ENCODE measurements around the gene CLNK.

The CLNK gene

DNA sequence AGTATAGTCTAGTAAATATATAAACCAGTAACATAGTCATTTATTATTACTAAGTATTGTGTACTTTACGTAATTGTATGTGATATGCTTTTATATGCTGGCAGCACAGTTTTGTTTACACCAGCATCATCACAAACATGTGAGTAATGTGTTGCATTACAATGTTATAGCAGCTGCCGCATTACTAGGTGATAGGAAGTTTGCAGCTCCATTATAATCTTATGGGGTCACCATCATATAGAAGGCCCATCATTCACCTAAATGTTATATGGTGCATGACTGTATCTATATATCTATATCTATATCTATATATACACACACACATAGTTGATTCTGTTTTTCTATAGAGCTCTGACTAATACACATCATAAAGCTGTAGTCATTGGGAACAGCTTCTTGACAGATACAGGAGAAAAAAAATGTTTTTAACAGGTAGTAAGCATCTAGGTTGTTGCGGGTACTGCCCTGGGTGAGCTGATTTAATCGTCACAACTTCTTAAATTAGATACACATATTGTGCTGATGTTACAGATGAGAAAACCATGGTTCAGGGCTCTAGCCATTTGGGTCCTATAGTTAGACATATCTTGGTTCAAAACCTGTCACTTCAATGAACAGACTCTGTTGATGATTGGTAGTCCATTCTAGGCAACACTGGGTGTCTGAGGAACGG is 77.9 kb downstream of the CLNK start:
- Histone ChIP-seq H3K4me3 (ENCODE audit: low read length in 2 of 2) (no peak overlapping the region), H3K4me1 (ENCODE audit: control insufficient read depth in 2 of 2, insufficient read depth in 2 of 2, low read length in 2 of 2) (no peaks in the 10 kb centered on the region), H3K9ac (ENCODE audit: low read depth in 1 of 2, low read length in 2 of 2) (no peak overlapping the region), H3K27ac (ENCODE audit: low read depth in 2 of 2, low read length in 2 of 2) (no peak overlapping the region), H3K27me3 (ENCODE audit: control insufficient read depth in 2 of 2, insufficient read depth in 2 of 2, low read length in 2 of 2) (no peaks in the 10 kb centered on the region), H3K9me3 (ENCODE audit: control insufficient read depth in 2 of 2, low read length in 2 of 2) (no peaks in the 10 kb centered on the region), H3K36me3 (ENCODE audit: control insufficient read depth in 2 of 2, insufficient read depth in 2 of 2, low read length in 2 of 2) (no peaks in the 10 kb centered on the region)

DNA sequence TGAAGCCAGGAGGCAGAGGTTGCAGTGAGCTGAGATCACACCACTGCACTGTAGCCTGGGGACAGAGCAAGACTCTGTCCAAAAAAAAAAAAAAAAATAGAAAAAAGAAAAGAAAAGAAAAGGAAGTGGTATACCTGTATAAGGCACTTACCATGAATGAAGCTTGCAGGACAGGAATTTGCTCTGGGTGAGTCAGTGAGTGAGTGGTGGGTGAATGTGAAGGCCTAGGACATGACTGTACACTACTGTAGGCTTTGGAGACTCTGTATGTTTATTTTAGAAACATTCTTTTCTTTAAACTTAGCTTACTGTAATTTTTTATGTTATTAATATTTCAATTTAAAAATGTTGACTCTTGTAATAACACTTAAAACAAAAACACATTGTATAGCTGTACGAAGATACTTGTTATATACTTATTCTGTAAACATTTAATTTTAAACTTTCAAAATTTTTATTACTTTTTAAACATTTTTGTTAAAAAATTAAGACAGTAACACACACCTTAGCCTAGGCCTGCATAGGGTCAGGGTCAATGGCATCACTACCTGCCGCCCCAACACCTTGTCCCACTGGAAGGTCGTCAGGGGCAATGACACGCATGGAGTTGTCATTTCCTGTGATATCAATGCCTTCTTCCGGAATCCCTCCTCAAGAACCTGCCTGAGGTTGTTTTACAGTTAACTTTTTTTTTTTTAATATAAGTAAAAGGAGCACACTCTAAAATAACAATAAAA is 78.7 kb downstream of the CLNK start:
- Histone ChIP-seq H3K27me3 (ENCODE audit: control insufficient read depth in 2 of 2, insufficient read depth in 2 of 2, low read length in 2 of 2) (no peaks in the 10 kb centered on the region), H3K9ac (ENCODE audit: low read depth in 1 of 2, low read length in 2 of 2) (no peak overlapping the region), H3K27ac (ENCODE audit: low read depth in 2 of 2, low read length in 2 of 2) (no peak overlapping the region), H3K4me1 (ENCODE audit: control insufficient read depth in 2 of 2, insufficient read depth in 2 of 2, low read length in 2 of 2) (no peaks in the 10 kb centered on the region), H3K9me3 (ENCODE audit: control insufficient read depth in 2 of 2, low read length in 2 of 2) (no peaks in the 10 kb centered on the region), H3K36me3 (ENCODE audit: control insufficient read depth in 2 of 2, insufficient read depth in 2 of 2, low read length in 2 of 2) (no peaks in the 10 kb centered on the region), H3K4me3 (ENCODE audit: low read length in 2 of 2) (no peak overlapping the region)

DNA sequence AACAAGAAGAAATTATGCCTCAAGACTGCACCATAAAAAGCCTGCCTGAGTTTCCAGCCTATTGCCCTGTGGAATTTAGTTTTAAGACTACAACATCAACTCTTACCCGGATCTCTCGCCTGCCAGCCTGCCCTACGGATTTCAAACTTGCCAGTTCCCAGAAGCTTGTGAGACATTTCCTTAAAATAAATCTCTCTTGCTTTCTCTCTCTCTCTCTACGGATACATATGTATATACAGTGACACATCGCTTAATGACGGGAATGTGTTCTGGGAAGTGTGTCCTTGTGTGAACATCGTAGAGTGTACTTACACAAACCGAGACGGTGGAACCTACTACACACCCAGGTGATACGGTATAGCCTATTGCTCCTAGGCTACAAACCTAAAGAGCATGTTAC is 79.5 kb downstream of the CLNK start:
- Histone ChIP-seq H3K4me3 (ENCODE audit: low read length in 2 of 2) (no peak overlapping the region), H3K36me3 (ENCODE audit: control insufficient read depth in 2 of 2, insufficient read depth in 2 of 2, low read length in 2 of 2) (no peaks in the 10 kb centered on the region), H3K27me3 (ENCODE audit: control insufficient read depth in 2 of 2, insufficient read depth in 2 of 2, low read length in 2 of 2) (no peaks in the 10 kb centered on the region), H3K27ac (ENCODE audit: low read depth in 2 of 2, low read length in 2 of 2) (no peak overlapping the region), H3K4me1 (ENCODE audit: control insufficient read depth in 2 of 2, insufficient read depth in 2 of 2, low read length in 2 of 2) (no peaks in the 10 kb centered on the region), H3K9ac (ENCODE audit: low read depth in 1 of 2, low read length in 2 of 2) (no peak overlapping the region), H3K9me3 (ENCODE audit: control insufficient read depth in 2 of 2, low read length in 2 of 2) (no peaks in the 10 kb centered on the region)

GRCh38 chr4:10599574-10599973 is 85.0 kb downstream of the CLNK start:
- Histone ChIP-seq H3K9ac (ENCODE audit: low read depth in 1 of 2, low read length in 2 of 2) (no peak overlapping the region), H3K9me3 (ENCODE audit: control insufficient read depth in 2 of 2, low read length in 2 of 2) (no peaks in the 10 kb centered on the region), H3K27me3 (ENCODE audit: control insufficient read depth in 2 of 2, insufficient read depth in 2 of 2, low read length in 2 of 2) (no peaks in the 10 kb centered on the region), H3K4me1 (ENCODE audit: control insufficient read depth in 2 of 2, insufficient read depth in 2 of 2, low read length in 2 of 2) (no peaks in the 10 kb centered on the region), H3K36me3 (ENCODE audit: control insufficient read depth in 2 of 2, insufficient read depth in 2 of 2, low read length in 2 of 2) (no peaks in the 10 kb centered on the region), H3K27ac (ENCODE audit: low read depth in 2 of 2, low read length in 2 of 2) (no peak overlapping the region), H3K4me3 (ENCODE audit: low read length in 2 of 2) (no peak overlapping the region)

DNA sequence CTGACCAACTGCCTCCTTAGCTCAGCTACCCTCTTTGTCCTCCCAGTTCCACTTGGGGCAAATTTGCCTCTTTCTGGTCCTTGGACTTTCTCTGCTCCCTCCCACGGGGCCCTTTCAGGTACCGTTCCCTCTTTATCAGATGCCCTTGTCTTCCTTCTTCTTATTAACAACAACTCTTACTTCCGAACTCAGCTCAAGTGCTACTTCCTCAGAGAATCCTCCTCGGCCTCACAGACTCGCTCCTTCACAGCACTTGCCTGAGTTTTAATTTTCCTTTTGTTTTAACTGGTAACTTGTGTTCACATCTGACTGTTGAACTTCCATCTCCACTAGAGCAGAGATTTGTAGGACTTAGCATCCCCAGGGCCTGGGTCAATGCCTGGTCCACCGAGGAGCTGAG is 85.7 kb downstream of the CLNK start:
- Histone ChIP-seq H3K9ac (ENCODE audit: low read depth in 1 of 2, low read length in 2 of 2) (no peak overlapping the region), H3K4me1 (ENCODE audit: control insufficient read depth in 2 of 2, insufficient read depth in 2 of 2, low read length in 2 of 2) (no peaks in the 10 kb centered on the region), H3K9me3 (ENCODE audit: control insufficient read depth in 2 of 2, low read length in 2 of 2) (no peaks in the 10 kb centered on the region), H3K27me3 (ENCODE audit: control insufficient read depth in 2 of 2, insufficient read depth in 2 of 2, low read length in 2 of 2) (no peaks in the 10 kb centered on the region), H3K4me3 (ENCODE audit: low read length in 2 of 2) (no peak overlapping the region), H3K27ac (ENCODE audit: low read depth in 2 of 2, low read length in 2 of 2) (no peak overlapping the region), H3K36me3 (ENCODE audit: control insufficient read depth in 2 of 2, insufficient read depth in 2 of 2, low read length in 2 of 2) (no peaks in the 10 kb centered on the region)

DNA sequence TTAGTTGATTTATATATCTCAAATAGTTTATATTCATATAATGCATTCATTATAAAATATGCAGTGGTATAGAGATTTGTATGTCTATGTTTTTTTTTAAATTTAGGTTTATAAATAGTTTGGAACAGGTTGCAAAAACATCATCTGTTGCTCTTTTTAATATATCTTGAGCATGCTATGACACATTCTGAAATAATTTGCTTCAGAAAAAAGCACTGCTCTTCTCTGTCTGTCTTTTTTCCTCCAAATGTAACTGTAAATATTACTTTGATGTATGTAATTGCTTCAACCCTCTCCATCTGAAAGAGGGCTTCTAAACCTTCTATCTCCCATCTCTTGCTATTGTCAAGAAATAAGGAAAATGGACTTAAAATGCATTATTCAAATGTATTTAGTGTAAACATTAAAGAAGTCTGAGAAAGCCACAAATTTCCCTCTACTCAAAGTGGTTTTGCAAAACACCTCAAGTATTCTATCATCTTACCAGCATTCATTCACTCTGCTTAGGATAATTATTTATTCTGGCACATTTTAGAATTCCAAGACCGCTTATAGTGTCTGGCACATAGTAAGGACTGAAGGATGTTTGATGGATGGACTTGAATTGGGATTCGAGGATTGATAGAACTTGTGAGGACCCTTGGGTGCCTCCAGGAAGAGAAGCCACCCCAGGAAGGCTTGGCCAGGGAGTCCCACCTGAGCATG is 87.8 kb downstream of the CLNK start:
- Histone ChIP-seq H3K4me3 (ENCODE audit: low read length in 2 of 2) (no peak overlapping the region), H3K4me1 (ENCODE audit: control insufficient read depth in 2 of 2, insufficient read depth in 2 of 2, low read length in 2 of 2) (no peaks in the 10 kb centered on the region), H3K27me3 (ENCODE audit: control insufficient read depth in 2 of 2, insufficient read depth in 2 of 2, low read length in 2 of 2) (no peaks in the 10 kb centered on the region), H3K36me3 (ENCODE audit: control insufficient read depth in 2 of 2, insufficient read depth in 2 of 2, low read length in 2 of 2) (no peaks in the 10 kb centered on the region), H3K9me3 (ENCODE audit: control insufficient read depth in 2 of 2, low read length in 2 of 2) (no peaks in the 10 kb centered on the region), H3K9ac (ENCODE audit: low read depth in 1 of 2, low read length in 2 of 2) (no peak overlapping the region), H3K27ac (ENCODE audit: low read depth in 2 of 2, low read length in 2 of 2) (no peak overlapping the region)

DNA sequence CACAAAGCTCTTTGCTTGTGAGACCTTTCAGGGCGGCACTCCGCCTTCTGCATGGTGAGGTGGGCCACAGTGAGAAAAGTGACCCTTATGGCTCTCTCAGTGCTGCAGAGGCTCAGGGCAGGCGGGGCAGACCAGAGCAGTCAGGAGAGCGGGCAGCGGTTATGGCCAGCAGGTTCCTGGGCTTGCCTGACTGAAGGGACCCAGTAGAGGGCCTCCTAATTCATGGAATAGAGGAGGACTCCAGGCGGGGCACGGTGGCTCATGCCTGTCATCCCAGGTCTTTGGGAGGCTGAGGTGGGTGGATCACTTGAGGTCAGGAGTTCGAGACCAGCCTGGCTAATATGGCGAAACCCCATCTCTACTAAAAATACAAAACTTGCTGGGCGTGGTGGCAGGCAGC is 91.4 kb downstream of the CLNK start:
- H3K27me3 ChIP-seq (ENCODE audit: control insufficient read depth in 2 of 2, insufficient read depth in 2 of 2, low read length in 2 of 2) = no peaks in the 10 kb centered on the region
- H3K9ac ChIP-seq (ENCODE audit: low read depth in 1 of 2, low read length in 2 of 2) = no peak overlapping the region
- no peak overlapping the region for H3K4me3 ChIP-seq (ENCODE audit: low read length in 2 of 2)
- H3K36me3 ChIP-seq (ENCODE audit: control insufficient read depth in 2 of 2, insufficient read depth in 2 of 2, low read length in 2 of 2) = no peaks in the 10 kb centered on the region
- no peaks in the 10 kb centered on the region for H3K9me3 ChIP-seq (ENCODE audit: control insufficient read depth in 2 of 2, low read length in 2 of 2)
- no peaks in the 10 kb centered on the region for H3K4me1 ChIP-seq (ENCODE audit: control insufficient read depth in 2 of 2, insufficient read depth in 2 of 2, low read length in 2 of 2)
- H3K27ac ChIP-seq (ENCODE audit: low read depth in 2 of 2, low read length in 2 of 2) = no peak overlapping the region

DNA sequence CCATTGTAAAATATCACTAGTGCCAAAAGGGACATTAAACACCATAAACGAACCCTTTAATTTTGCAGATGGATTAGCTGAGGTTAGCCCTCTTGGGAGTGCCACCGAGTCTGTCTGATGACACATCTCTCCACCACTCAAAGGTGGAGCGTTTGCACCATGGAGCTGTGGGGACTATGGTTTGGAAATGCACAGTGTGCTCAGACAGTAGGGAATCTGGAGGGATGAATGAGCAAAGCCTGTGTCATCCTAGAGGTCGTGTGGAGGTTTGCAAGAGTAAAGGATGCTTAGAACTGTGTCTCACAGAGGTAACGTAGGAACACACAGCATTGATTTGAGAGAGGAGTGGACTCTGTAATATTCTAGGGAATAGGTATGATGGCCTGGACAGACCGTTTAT is 93.7 kb downstream of the CLNK start:
- Histone ChIP-seq H3K27ac (ENCODE audit: low read depth in 2 of 2, low read length in 2 of 2) (no peak overlapping the region), H3K4me3 (ENCODE audit: low read length in 2 of 2) (no peak overlapping the region), H3K4me1 (ENCODE audit: control insufficient read depth in 2 of 2, insufficient read depth in 2 of 2, low read length in 2 of 2) (no peaks in the 10 kb centered on the region), H3K36me3 (ENCODE audit: control insufficient read depth in 2 of 2, insufficient read depth in 2 of 2, low read length in 2 of 2) (no peaks in the 10 kb centered on the region), H3K9me3 (ENCODE audit: control insufficient read depth in 2 of 2, low read length in 2 of 2) (no peaks in the 10 kb centered on the region), H3K9ac (ENCODE audit: low read depth in 1 of 2, low read length in 2 of 2) (no peak overlapping the region), H3K27me3 (ENCODE audit: control insufficient read depth in 2 of 2, insufficient read depth in 2 of 2, low read length in 2 of 2) (no peaks in the 10 kb centered on the region)

DNA sequence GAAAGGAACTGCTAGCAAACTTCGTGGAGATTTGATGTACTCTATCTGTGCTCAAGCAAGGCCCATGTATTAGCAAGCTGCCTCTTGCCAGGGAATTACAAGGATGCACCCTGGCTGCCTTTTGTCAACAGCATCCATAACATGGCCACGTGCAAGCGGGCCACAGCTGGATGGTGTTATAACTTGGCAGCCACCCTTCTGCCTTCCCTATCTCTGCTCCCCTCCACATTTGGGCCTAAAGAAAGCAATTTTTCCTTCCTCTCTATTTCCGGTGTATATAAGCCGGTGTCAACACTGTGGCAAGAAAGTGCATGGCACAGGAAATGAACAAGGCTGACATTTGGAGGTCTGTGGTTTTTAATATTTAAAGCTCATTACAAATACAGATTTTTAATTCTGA is 94.8 kb downstream of the CLNK start:
- Histone ChIP-seq H3K9ac (ENCODE audit: low read depth in 1 of 2, low read length in 2 of 2) (no peak overlapping the region), H3K36me3 (ENCODE audit: control insufficient read depth in 2 of 2, insufficient read depth in 2 of 2, low read length in 2 of 2) (no peaks in the 10 kb centered on the region), H3K27me3 (ENCODE audit: control insufficient read depth in 2 of 2, insufficient read depth in 2 of 2, low read length in 2 of 2) (no peaks in the 10 kb centered on the region), H3K4me3 (ENCODE audit: low read length in 2 of 2) (no peak overlapping the region), H3K4me1 (ENCODE audit: control insufficient read depth in 2 of 2, insufficient read depth in 2 of 2, low read length in 2 of 2) (no peaks in the 10 kb centered on the region), H3K9me3 (ENCODE audit: control insufficient read depth in 2 of 2, low read length in 2 of 2) (no peaks in the 10 kb centered on the region), H3K27ac (ENCODE audit: low read depth in 2 of 2, low read length in 2 of 2) (no peak overlapping the region)

- no peaks in the 10 kb centered on the region for H3K36me3 ChIP-seq (ENCODE audit: control insufficient read depth in 2 of 2, insufficient read depth in 2 of 2, low read length in 2 of 2)
- peaks cover 0 to 1% of the 10 kb centered on the region in 2 donors for H3K4me1 ChIP-seq (ENCODE audit: control insufficient read depth in 2 of 2, insufficient read depth in 2 of 2, low read length in 2 of 2)
- no peak overlapping the region for H3K4me3 ChIP-seq (ENCODE audit: low read length in 2 of 2)
- H3K27me3 ChIP-seq (ENCODE audit: control insufficient read depth in 2 of 2, insufficient read depth in 2 of 2, low read length in 2 of 2) = no peaks in the 10 kb centered on the region
- H3K9me3 ChIP-seq (ENCODE audit: control insufficient read depth in 2 of 2, low read length in 2 of 2) = no peaks in the 10 kb centered on the region
- H3K9ac ChIP-seq (ENCODE audit: low read depth in 1 of 2, low read length in 2 of 2) = no peak overlapping the region
- H3K27ac ChIP-seq (ENCODE audit: low read depth in 2 of 2, low read length in 2 of 2) = no peak overlapping the region
These were observed 95.2 kb downstream of the CLNK start for GRCh38 chr4:10589321-10589720.

Data from mucosa of rectum (tissue), 2 donors.